GM18526 (cell line): Measurements from ENCODE around the gene HOXA3.

Experiments used
- POLR2A ChIP-seq: IDR thresholded peaks from 3 replicates; pipeline ENCODE4 v1.6.1; 2011; ENCODE audit not compliant: insufficient read length; ENCODE audit errors: extremely low read depth

Gene HOXA3

GRCh38 chr7:27174874-27175625 lies 22.7 kb upstream of the HOXA3 start:
- TF ChIP-seq POLR2A, result no peak

GRCh38 chr7:27173956-27174873 lies 21.8 kb upstream of the HOXA3 start, which contains the start of gene HOXA10:
HOXA10 (minus strand) TSS chr7:27174320; CDS start chr7:27174306, 14 bp downstream.
- no peak for TF ChIP-seq POLR2A

- TF ChIP-seq POLR2A, result no peak
Measured at GRCh38 chr7:27173511-27173955, 21.1 kb upstream of the HOXA3 start.

GRCh38 chr7:27172823-27173510 lies 20.6 kb upstream of the HOXA3 start:
- TF ChIP-seq POLR2A, result no peak

- TF ChIP-seq POLR2A, result no peak
Measured at GRCh38 chr7:27172315-27172774, 20.0 kb upstream of the HOXA3 start.

GRCh38 chr7:27171637-27172314 lies 19.4 kb upstream of the HOXA3 start:
- TF ChIP-seq POLR2A, result no peak

GRCh38 chr7:27171325-27171636 lies 18.9 kb upstream of the HOXA3 start:
- TF ChIP-seq POLR2A, result no peak

- no peak for TF ChIP-seq POLR2A
Measured at GRCh38 chr7:27170426-27171324, 18.3 kb upstream of the HOXA3 start.

- TF ChIP-seq POLR2A, result no peak
Measured at GRCh38 chr7:27169658-27170425, 17.5 kb upstream of the HOXA3 start.

GRCh38 chr7:27168265-27168947 lies 16.0 kb upstream of the HOXA3 start:
- no peak for TF ChIP-seq POLR2A

- TF ChIP-seq POLR2A, result no peak
Measured at GRCh38 chr7:27167916-27168264, 15.5 kb upstream of the HOXA3 start.
